VCaP (cell line): ENCODE measurements around the gene GNAL.

ENCODE experiments used
- H3K27ac ChIP-seq: fragments of 450-650 bp; 2 replicates; pipeline ENCODE4 v1.5.1; 2017
- TF ChIP-seq, protein P1 (sequence below): fragments of 450-650 bp; conservative IDR thresholded peaks from 2 replicates; pipeline ENCODE4 v1.5.1; 2017; ENCODE audit warnings: mild to moderate bottlenecking, moderate library complexity

GNAL gene

GRCh38 chr18:11664286-11664685, 24.8 kb upstream of the GNAL start:
- TF ChIP-seq, protein P1, sequence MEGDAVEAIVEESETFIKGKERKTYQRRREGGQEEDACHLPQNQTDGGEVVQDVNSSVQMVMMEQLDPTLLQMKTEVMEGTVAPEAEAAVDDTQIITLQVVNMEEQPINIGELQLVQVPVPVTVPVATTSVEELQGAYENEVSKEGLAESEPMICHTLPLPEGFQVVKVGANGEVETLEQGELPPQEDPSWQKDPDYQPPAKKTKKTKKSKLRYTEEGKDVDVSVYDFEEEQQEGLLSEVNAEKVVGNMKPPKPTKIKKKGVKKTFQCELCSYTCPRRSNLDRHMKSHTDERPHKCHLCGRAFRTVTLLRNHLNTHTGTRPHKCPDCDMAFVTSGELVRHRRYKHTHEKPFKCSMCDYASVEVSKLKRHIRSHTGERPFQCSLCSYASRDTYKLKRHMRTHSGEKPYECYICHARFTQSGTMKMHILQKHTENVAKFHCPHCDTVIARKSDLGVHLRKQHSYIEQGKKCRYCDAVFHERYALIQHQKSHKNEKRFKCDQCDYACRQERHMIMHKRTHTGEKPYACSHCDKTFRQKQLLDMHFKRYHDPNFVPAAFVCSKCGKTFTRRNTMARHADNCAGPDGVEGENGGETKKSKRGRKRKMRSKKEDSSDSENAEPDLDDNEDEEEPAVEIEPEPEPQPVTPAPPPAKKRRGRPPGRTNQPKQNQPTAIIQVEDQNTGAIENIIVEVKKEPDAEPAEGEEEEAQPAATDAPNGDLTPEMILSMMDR, result no peak
- no peak overlapping the region for H3K27ac ChIP-seq

DNA sequence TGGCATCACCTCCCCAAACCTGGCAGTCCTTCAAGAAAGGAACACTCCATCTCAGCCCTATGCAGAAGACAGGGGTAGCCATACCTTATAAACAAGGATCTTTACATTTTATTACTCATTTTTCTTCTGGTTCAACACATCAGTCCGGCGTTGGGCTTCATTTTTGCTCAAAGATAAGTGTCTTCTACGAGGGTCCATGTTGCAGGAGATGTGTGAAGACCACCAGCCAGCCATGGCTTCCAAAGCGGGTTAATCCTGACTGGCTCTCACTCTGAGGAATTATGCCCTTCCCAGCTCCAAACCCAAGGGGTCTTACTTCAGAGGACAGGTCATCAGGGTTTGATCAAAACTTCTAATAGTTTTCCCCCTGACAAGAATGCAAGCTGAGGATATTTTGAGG, 23.9 kb upstream of the GNAL start:
- no peak overlapping the region for H3K27ac ChIP-seq
- TF ChIP-seq, protein P1, result no peak

- TF ChIP-seq, protein P1, result no peak
- H3K27ac ChIP-seq, result no peak overlapping the region
Observed at GRCh38 chr18:11665587-11665986, 23.5 kb upstream of the GNAL start.

GRCh38 chr18:11666176-11666575, 22.9 kb upstream of the GNAL start:
- no peak overlapping the region for H3K27ac ChIP-seq
- TF ChIP-seq, protein P1, result no peak

DNA sequence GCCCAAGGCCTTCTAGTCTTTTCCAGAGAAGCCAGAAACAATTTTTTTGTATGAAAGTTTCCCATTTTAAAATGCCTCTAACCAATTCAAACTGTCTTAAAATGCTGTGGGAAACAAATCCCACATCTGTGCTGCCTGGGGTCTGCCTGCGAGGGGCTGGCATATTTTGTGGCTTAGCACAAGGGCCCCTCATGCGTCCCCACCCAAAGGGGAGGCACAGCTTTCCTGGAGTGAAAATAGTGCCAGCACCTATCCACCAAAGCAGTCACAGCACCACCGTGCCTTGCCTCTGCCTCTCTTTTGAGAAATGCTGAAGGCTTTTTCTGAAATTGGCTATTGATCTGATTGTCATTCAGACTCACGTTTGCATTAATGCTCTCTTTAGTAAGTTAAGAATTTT, 22.2 kb upstream of the GNAL start:
- TF ChIP-seq, protein P1, result no peak
- no peak overlapping the region for H3K27ac ChIP-seq

- no peak overlapping the region for H3K27ac ChIP-seq
- TF ChIP-seq, protein P1, result no peak
Observed at GRCh38 chr18:11667578-11667977, 21.5 kb upstream of the GNAL start.

DNA sequence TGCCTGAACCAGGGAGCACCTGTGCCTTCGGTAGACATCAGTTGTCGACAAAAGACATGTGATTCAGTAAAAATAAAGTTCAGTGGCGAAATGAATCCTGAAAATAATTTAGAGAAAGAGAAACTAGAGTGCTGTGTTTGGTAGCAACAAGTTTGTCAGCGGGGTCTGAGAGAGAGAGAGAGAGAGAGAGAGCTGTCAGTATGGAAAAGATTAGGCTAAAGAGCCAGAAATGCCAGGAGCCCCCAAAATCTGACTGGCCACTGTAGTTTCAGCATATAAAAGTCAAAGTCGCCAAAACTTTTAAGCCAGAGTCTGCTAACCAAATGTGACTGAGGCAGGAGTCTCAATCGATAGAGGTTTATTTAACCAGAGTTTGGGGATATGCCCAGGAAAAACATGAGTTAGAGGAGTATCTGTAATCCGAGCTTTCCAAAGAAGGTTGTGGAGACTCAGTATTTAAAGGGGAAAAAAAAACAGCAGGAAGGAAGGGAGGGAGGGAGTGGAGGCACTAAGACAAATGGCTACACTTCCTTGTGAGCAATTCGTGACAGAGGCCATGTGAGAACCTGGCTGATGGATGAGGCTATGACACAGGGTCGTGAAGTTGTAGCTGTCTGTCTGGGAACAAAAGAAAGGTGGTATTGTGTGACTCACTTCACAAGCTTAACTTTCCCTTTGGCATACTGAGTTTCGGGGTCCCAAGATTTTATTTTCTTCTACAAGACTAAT, 20.5 kb upstream of the GNAL start:
- no peak overlapping the region for H3K27ac ChIP-seq

More for the DNA sequence above, 20.5 kb upstream of the GNAL start:
- TF ChIP-seq, protein P1, result no peak
